KG1 (cell line): ENCODE results near the gene MYH11.
"Not testable (repeated sequence)": the region's sequence is repeated elsewhere in the genome, so short reads cannot be mapped to it uniquely, and the experiment has no call there.

ENCODE experiments used
- DNase-seq: peaks from one replicate; lab custom pipeline; 2025; lab: John Stamatoyannopoulos, UW

The MYH11 gene

DNA sequence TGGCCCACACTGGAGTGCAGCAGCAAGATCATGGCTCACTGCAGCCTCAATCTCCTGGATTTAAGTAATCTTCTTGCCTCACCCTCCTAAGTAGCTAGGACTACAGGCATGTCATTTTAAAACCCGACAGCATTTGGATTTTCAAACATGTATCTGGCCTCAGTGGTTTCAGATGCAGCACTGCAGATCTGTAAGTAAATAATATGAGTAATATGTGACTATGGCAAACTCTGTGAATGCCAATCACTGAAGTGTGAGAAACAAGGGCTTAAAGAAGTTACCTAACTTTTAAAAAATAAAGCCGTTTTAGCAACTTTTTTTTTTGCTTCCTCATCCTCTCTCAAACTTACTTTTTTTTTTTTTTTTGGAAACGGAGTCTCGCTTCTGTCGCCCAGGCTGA, 19.7 kb upstream of the MYH11 start:
- DNase-seq = no peak

DNA sequence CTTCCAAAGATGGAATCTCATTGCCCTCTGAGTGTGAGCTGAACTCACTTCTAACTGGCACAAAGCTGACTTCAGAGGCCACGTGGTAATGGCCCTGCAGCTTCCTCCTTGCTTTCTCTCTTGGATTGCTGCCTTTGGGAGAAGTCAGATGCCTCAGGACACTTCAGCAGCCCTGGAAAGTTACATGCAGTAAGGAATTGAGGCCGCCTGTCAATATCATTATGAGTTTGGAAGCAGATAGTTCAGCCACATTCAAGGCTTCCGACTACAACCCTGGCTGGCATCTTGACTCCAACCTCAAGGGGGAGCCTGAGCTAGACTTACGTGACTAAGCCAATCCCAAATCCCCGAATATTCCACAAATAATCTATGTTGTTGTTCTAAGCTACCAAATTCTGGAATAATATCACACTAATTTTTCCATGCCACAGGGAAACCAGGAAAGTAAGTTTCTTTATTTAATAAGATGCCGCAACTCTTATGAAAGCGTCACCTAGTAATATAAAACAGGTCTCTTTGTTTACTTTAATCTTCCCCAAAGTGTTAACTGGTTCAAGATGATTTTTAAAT, 18.0 kb upstream of the MYH11 start:
- DNase-seq = no peak

DNA sequence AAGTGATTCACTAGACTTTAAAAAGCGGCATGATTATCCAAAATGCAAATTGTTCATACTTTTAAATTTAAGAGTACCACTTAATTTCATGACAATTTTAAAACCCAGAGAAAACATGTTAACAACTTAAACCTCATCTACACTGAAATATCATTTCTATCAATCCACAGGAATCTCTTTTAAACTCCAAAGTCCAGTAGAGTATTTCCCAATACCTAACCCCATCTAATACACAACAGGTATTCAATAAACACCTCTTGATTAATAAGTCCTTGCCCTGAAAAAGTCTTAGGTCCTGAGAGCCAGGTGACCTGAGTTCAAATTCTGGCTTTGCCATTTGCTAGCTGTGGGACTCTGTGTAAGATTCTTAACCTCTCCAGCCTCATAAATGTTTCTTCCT, 16.9 kb upstream of the MYH11 start:
- DNase-seq = no peak

DNA sequence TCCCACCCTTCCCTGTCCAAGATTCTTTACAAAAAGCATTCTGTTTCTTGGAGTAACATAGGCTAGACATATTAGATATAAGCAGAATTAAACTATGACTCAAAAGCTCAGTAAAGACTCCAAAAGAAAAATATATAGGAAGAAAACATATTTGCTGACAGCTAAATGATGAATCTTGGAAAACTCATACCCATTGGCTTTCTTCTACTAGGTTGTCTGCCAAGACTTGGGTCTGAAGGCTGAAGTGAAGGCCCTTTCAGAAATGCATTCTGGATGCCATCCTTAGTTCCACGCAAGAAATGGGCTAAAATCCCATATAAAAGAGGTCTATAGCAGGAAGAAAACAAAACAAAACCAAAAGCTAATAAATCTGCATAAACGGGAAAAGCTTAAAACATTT, 16.5 kb upstream of the MYH11 start:
- DNase-seq = no peak

DNA sequence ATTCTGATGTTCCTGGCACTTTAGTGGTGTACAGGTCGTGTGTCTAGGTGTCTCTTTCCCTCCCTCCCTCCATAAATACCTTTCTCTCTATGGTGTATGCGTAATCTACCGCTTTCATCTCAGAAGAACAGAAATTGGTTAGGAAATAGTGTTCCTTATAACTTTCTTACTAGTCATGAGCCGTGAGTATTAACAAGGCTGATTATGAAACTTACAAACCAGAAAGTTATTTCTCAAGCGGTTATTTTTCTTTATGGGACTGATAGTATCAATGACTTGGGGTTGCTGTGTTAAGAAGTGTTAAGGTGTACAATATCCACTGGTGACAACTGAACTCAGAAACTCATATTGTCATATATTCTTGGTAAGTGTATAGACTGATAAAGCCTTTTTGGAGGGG, 13.2 kb upstream of the MYH11 start:
- no peak for DNase-seq

DNA sequence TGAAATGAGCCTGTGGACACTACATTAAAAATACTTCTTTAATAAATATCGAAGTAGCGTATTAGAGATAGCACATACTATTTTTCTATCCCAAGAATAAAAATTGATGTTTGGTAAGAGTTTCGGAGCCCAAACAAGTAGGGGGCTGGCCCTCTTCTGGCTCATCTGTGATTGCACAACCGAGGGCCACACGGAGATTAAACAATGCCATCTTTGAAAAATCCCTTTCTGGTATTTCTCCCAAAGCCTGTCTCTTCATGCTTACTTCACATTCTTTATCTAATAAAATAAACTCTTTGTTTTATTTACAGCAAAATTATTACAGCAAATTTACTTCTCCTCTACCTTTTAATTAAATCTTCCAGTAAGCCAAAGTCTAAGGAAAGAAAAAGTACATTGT, 9.6 kb upstream of the MYH11 start:
- DNase-seq = no peak

DNA sequence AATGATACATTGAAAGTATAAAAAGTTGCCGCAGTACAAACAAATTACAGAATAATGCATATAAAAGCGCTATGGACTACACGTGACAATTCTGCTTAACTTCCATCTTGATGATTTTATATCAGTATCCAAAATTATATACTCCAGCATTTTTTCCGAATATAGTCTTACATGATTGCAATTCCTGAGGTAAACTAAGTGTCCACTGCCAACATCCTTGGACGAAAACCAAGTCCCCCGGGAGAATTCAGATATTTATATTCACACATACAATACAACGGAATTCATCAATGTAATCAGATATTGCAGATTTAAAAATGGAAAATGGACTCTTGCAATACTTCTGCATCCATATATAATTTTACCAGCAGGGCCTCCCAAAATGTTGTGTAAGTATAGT, 8.9 kb upstream of the MYH11 start:
- DNase-seq = no peak

DNA sequence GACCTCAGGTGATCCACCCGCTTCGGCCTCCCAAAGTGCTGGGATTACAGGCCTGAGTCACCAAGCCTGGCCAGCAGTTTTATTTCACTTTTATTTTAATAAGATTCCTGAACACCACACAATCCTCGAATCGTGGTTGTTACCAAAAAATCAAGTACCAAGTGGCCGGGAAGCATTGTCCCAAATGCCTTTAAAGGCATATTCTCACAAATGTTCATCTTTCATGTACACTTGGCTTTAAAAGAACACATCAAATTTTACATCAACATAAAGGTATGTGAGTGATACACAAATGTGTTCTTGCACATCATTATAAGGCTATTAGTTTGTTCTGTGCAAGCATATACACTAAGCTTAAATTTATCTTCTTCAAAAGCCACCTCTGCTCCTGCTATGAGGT, 8.1 kb upstream of the MYH11 start:
- no peak for DNase-seq

DNA sequence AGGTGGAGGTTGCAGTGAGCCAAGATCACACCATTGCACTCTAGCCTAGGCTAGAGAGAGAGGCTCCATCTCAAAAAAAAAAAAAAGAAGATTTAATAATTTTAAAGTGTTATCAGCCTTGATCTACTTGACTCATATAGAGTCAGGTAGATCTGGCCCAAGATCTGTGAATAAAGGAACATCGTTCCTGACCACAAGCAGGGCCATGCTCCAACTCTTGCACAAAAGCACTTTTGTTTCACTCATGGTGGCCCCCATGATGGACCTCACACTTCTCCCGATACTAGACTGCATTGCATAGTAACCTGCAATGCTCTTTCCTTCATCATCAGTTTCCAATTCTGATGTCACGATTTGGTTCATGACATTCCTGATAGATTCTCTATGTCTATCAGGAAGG, 5.2 kb upstream of the MYH11 start:
- no peak for DNase-seq

DNA sequence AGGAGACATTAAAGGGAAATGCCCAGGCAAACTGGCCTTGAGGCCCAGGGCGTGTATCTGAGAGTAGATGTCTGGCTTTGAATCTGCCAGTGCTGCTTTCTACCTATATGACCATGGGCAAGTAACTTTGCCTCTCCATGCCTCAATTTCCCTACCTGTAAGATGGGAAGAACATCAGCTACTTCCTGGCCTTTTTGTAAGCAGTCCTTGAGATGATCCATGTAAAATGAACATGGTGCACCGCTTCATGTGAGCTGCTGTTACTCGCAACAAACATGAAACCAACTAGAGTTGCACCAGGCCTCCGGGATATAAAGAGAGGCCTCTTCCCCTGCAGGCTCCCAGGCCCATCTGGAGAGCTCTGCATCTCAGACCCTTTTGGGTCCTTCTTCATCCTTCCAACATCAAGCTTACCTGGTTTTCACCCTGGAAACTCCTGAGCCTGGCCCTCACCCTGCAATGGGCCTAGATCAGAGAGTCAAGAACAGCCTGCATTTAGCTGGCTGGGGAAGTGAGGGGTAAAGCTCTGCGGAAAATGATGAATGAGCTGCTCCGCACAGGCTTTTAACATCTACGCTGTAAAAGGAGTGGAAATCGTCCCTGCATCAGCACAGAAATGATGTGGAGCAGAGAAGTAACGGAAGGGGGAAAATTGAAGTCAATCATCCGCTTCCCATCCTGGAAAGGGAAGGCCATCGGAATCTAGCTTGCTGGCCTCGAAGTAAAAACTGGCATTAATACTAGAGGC, 2.3 kb upstream of the MYH11 start:
- DNase-seq = no peak

DNA sequence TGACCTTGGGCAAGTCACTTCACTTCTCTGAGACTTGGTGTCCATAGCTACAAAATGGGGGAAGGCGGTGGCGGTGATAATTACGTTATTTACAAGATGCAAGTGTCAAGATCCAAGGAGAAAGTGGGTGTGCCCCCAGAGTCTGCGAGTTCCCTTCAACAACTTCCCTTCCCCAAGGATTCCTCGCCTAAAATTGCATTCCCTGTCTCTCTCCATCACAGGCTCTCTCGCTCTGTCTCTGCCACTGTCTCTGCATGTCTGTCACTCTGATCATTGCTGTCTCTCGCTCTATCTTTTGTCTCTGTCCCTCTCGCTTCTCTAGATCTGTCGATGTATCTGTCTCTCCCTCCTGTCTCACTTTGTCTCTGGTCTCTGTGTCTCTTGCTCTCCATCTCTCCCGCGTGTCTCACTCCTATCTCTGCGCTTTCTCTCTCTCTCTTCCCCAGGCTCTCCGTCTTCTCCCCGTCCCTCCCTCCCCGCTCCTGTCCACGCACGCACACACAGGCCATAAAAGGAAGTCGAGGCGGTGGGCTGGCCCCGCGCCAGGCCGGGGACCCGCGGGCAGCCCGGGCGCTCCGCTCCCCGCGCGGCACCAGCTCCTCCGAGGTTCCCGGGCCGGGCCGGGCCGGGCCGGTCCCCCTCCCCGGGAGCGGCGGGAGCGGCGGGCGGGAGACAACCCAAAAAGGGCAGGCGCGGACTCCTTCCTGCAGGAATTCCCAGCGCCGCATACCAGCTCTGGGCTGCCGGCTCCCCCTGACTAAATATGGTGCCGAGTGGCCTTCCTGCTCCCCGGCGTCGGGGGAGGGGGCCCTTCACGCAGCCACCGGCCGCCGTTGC, 1.1 kb upstream of the MYH11 start:
- no peak for DNase-seq

DNA sequence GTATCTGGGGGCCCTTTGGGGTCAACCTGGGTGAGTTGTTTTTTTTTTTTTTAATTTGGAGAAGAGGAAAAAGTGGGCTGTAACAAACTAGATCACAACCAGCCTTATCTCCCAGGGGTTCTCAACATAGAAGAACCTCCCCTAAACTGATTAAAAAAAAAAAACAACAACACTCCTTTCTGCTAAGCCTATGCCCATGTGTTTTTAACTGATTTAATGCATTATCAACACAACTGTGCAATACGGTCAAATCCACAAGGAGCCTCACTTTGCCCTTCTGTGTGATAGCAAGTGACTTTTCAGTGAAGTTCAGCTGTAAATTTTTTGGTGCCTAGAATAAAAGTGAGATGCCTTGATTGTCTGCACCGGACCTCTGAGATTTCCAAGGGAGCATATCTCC, 646 bp downstream of the MYH11 start:
- DNase-seq = no peak

DNA sequence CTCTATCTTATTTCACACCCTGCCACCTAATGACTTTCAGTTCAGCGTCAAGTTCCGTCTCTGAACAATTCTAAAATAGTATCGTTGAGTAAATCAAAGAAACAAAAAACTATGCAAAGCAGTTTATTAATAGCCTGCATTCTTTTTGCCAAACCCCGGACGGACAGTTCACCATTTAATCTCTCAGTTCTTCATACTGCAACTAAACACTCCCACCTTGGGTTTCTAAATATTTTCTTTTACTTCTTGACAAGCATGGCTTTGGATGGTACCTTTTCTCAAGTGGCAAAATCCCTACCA, 1.2 kb downstream of the MYH11 start:
- no peak for DNase-seq

DNA sequence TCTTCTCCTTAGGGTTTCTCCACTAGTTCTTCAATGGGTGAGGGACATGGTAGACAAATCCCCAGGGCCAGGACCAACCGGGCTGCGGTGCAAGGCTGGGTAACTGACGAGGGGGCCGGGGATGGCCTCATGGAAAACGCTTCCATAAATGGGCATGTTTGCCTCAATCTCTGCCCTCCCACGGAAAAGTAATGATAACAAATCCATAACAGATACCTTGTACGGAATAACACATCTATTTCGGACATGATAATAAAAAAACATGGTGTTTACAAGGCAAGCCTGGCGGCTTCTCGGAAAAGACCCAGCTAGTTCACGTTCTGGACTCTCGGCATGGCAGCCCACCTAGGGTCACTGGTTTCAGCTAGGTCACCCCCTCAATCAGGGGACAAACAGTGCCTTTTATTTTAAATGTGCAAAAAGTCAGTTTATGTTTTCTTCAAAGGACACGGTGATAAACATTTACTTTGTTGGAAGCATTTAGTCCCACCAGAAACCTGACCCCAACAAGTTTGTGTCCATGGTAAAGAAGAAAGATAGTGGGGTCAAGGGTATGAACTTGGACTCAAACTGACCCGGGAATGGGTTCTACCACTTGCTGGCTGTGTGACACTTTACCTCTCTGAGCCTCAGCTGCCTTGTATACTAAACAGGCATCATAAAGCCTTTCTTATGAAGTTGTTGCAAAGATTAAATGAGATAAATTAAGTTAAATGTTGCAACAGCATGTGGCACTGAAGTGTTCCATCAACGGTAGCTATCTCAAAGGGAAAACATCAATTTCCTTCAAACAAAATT, 1.7 kb downstream of the MYH11 start:
- DNase-seq = no peak

DNA sequence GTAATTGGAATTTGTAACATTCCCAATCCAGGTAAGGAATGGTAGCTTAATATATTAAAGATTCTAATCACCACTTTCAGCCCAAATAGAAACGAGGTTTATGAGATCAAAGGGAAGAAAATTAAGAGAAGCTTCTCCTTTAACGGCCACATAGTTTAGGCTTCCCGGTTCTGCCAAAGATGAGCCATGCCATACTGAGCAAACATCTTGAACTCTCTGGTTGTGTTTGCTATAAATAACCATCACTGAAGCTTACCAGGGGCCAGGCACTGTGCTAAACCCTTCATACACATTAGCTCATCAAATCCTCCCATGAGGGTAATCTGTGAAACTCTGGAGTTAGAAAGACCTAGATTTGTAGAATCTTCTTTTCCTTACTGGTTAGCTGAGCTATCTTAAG, 2.8 kb downstream of the MYH11 start:
- no peak for DNase-seq

DNA sequence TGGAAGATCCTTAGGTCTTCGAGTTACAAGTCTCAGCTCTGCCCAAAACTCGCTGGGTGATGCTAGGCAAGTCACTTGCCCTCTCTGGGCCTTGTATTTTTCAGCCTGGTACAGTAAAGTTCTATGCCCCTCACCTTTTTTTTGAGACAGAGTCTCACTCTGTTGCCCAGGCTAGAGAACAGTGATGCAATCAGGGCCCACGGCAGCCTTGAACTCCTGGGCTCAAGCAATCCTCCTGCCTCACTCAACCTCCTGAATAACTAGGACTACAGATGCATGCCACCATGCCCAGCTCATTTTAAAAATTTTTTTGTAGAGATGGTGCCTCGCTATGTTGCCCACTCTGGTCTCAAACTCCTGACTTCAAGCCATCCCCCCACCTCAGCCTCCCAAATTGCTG, 3.8 kb downstream of the MYH11 start:
- no peak for DNase-seq

DNA sequence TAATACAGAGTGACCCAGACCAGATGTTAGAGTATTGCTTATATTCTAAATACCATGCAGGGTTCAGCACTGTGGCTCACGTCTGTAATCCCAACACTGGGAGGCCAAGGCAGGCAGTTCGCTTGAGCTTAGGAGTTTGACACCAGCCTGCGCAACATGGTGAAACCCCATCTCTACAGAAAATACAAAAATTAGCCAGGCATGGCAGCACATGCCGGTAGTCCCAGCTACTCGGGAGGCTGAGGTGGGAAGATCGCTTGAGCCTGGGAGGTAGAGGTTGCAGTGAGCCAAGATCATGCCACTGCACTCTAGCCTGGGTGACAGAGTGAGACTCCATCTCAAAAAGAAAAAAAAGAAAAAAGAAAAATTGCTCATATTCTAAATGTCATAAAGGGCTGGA, 6.3 kb downstream of the MYH11 start:
- not testable (repeated sequence) for DNase-seq

DNA sequence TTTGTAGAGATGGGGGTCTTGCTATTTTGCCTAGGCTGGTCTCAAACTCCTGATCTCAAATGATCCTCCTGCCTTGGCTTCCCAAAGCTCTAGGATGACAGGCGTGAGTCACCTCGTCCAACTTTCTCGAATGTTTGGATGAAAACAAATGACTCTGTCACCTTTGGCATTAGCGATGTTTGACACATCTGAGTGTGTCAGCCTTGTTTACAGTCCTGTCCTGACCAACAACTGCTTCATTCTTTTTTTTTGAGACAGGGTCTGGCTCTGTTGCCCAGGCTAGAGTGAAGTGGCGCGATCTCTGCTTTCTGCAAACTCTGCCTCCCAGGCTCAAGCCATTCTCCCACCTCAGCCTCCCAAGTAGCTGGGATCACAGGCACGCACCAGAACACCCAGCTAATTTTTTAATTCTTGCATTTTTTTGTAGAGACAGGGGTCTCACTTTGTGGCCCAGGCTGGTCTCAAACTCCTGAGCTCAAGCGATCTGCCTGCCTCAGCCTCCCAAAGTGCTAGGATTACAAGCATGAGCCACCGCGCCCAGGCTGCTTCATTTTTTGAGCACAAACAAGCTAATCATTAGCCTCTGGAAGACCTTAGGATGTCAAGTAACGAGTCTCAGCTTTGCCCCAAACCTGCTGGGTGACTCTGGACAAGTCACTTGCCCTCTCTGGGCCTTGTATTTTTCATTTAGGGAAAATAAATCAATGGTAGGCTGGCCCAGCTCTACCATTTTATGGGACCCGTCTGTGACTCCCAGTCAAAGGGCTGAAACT, 7.4 kb downstream of the MYH11 start:
- DNase-seq = no peak

DNA sequence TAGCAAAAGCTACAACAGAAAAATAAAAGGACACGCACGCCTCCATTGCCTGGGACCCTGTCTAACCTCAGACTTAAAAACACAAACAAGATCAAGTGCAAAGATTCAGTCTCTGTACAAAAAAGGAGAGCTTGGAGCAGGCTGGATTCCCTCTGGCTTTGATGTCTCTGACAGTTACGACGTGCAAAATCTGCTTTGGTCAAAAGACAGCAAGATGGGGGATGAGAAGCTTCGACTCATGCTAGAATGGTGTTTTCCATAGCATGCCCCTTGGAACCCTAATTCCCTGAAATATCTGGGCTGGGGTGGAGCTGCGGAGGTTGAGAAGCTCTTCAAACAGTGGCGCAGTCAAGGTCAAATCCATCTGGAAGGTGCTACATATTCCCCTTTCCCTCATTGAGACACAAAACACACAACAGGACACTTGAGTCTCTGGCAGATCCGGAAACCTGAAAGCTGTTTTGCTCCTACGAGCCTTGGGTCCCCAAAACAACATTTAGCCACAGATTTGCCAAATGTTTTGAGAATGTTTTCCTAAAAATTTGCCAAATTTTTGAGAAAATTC, 9.1 kb downstream of the MYH11 start:
- DNase-seq = no peak

DNA sequence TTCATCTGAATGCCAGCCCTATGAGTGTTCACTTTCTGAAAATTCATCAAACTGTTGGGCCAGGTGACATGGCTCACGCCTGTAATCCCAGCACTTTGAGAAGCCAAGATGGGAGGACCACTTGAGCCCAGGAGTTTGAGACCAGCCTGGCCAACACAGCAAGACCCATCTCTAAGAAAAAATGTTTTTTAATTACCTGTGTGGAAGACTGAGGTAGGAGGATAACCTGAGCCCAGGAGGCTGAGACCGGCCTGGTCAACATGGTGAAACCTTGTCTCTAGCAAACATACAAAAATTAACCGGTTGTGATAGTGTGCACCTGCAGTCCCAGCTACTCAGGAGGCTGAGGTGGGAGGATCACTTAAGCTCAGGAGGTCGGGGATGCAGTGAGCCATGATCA, 10.3 kb downstream of the MYH11 start:
- no peak for DNase-seq

DNA sequence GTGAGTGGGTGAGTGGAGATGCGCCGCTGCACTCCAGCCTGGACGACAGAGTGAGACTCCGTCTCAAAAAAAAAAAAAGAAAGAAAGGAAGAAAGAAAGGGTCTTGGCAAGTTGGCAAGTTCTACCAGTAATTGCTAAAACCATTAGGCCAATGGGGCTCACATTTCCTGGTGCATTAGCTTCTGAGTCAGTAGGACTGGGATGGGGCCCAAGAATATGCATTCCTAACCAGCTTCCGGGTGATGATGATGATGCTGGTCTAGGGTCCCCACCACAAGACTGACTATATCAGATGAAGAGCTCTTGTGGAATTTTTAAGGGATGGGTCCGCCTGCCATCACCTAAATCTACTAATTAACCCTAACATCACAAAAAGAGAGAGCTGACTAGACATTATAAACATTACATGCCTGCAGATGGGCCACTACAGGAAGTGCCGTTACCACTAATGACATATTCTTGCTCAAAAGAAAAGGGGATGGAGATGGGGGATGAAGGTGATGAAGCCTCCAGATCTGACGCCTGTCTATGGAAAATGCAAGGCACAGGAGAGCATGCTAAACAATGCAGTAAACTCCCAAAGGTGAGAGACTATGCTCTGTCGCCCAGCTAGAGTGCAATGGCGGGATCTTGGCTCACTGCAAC, 13.1 kb downstream of the MYH11 start:
- DNase-seq = no peak
